Ishikawa (cell line): ENCODE data around the gene MRPL53.

Experiments used
- CEBPB ChIP-seq: IDR thresholded peaks from 2 replicates; pipeline ENCODE4 v1.6.1; 2012
- CREB1 ChIP-seq: IDR thresholded peaks from 2 replicates; pipeline ENCODE4 v1.6.1; 2012; ENCODE audit warnings: low read depth
- EGR1 ChIP-seq: IDR thresholded peaks from 2 replicates; pipeline ENCODE4 v1.6.1; 2012
- EP300 ChIP-seq: IDR thresholded peaks from 2 replicates; pipeline ENCODE4 v1.6.1; 2012; ENCODE audit warnings: borderline replicate concordance
- FOXM1 ChIP-seq: IDR thresholded peaks from 2 replicates; pipeline ENCODE4 v1.6.1; 2012; ENCODE audit warnings: low read depth, borderline replicate concordance
- NFIC ChIP-seq: IDR thresholded peaks from 2 replicates; pipeline ENCODE4 v1.6.1; 2012
- RAD21 ChIP-seq: IDR thresholded peaks from 2 replicates; pipeline ENCODE4 v1.6.1; 2012; ENCODE audit warnings: low read depth
- TAF1 ChIP-seq: IDR thresholded peaks from 2 replicates; pipeline ENCODE4 v1.6.1; 2012; ENCODE audit warnings: low read depth, mild to moderate bottlenecking
- TCF12 ChIP-seq: IDR thresholded peaks from 2 replicates; pipeline ENCODE4 v1.6.1; 2012; ENCODE audit warnings: low read depth
- TEAD4 ChIP-seq: IDR thresholded peaks from 2 replicates; pipeline ENCODE4 v1.6.1; 2012
- YY1 ChIP-seq: IDR thresholded peaks from 2 replicates; pipeline ENCODE4 v1.6.1; 2012; ENCODE audit warnings: low read depth
- ZBTB7A ChIP-seq: IDR thresholded peaks from 2 replicates; pipeline ENCODE4 v1.6.1; 2012; ENCODE audit warnings: low read depth
- TF ChIP-seq, protein P1 (sequence below): IDR thresholded peaks from 2 replicates; pipeline ENCODE4 v1.6.1; 2012
- TF ChIP-seq, protein P2 (sequence below): IDR thresholded peaks from 2 replicates; pipeline ENCODE4 v1.6.1; 2012
- TF ChIP-seq, protein P3 (sequence below): IDR thresholded peaks from 2 replicates; pipeline ENCODE4 v1.6.1; 2012; ENCODE audit warnings: low read depth, mild to moderate bottlenecking

Gene MRPL53

DNA sequence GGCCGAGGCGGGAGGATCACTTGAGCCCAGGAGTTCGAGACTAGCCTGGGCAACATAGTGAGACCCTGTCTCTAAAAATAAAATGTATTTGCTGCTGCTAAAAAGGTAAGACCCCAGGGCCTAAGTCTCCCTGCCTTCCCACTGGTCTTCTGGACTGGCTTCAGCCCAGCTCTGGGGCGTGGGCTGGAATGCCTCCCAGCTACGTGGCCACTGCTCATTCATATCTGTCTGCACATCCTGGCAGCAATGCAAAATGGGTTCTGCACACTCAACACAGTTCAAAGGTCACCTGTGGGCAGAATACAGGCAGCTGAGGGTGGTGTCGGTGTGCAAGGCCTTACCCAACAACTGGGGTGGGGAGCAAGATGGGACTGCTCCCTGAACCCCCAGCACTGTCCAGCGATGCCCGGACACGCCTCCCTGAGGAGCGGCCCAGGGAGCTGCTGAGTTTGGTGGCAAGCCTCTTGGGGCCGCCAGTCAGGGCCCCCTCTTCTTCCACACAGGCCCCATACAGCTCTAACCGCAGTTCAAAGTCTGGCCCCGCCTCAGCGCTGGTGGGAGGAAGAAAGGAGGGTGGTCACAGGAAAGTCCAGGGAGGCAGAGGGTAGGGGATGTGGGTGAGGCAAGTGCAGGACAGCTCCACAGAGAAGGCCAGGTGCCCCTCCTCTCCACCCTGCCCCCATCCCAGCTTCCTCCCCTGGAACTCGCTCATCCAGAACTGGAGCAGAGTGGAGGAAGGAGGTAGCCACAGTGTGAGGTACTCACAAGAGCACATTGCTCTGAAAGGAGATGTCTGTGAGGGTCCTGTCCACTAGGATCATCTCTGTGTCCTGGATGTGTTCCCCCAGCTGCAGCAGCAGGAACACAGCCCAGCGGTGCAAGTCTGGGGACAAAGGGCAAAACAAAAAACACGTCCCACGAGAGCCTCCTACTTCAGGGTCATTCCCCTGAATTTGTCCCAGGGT lies 42.7 kb downstream of the MRPL53 start:
- TF ChIP-seq TCF12 (no peak), TAF1 (no peak), YY1 (no peak), NFIC (no peak), RAD21 (no peak), ZBTB7A (no peak), CREB1 (no peak), CEBPB (no peak), EGR1 (no peak), TEAD4 (no peak), EP300 (no peak), FOXM1 (no peak)
- TF ChIP-seq, protein P1, sequence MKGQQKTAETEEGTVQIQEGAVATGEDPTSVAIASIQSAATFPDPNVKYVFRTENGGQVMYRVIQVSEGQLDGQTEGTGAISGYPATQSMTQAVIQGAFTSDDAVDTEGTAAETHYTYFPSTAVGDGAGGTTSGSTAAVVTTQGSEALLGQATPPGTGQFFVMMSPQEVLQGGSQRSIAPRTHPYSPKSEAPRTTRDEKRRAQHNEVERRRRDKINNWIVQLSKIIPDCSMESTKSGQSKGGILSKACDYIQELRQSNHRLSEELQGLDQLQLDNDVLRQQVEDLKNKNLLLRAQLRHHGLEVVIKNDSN, result no peak
- TF ChIP-seq, protein P2, sequence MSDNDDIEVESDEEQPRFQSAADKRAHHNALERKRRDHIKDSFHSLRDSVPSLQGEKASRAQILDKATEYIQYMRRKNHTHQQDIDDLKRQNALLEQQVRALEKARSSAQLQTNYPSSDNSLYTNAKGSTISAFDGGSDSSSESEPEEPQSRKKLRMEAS, result no peak
- TF ChIP-seq, protein P3, sequence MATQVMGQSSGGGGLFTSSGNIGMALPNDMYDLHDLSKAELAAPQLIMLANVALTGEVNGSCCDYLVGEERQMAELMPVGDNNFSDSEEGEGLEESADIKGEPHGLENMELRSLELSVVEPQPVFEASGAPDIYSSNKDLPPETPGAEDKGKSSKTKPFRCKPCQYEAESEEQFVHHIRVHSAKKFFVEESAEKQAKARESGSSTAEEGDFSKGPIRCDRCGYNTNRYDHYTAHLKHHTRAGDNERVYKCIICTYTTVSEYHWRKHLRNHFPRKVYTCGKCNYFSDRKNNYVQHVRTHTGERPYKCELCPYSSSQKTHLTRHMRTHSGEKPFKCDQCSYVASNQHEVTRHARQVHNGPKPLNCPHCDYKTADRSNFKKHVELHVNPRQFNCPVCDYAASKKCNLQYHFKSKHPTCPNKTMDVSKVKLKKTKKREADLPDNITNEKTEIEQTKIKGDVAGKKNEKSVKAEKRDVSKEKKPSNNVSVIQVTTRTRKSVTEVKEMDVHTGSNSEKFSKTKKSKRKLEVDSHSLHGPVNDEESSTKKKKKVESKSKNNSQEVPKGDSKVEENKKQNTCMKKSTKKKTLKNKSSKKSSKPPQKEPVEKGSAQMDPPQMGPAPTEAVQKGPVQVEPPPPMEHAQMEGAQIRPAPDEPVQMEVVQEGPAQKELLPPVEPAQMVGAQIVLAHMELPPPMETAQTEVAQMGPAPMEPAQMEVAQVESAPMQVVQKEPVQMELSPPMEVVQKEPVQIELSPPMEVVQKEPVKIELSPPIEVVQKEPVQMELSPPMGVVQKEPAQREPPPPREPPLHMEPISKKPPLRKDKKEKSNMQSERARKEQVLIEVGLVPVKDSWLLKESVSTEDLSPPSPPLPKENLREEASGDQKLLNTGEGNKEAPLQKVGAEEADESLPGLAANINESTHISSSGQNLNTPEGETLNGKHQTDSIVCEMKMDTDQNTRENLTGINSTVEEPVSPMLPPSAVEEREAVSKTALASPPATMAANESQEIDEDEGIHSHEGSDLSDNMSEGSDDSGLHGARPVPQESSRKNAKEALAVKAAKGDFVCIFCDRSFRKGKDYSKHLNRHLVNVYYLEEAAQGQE, result no peak

DNA sequence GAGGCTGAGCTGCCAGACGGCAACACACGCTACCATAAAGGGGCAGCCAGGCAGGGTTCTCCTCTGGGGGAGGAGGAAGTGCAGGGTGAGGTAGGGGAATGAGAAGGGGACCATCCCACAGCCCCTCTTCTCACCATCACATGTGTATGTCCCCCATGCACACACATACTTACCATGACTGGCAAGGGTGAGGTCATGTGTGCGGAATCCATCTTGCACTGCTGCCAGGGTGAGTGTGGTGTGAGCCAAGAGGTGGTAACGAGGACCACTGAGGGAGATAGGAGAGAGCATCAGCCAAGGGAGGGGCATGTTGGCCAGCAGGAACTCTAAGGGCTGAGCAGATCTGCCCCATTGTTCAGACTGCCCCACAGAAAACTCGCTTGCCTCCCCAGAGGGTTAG lies 43.8 kb downstream of the MRPL53 start:
- TF ChIP-seq, protein P1, result no peak
- no peak for TF ChIP-seq FOXM1
- TF ChIP-seq TCF12, result no peak
- TF ChIP-seq EGR1, result no peak
- TF ChIP-seq, protein P2, result no peak
- TF ChIP-seq ZBTB7A, result no peak
- TF ChIP-seq NFIC, result no peak
- no peak for TF ChIP-seq RAD21
- TF ChIP-seq, protein P3, result no peak
- TF ChIP-seq TEAD4, result no peak
- no peak for TF ChIP-seq YY1
- TF ChIP-seq TAF1, result no peak
- no peak for TF ChIP-seq CEBPB
- TF ChIP-seq EP300, result no peak
- no peak for TF ChIP-seq CREB1

DNA sequence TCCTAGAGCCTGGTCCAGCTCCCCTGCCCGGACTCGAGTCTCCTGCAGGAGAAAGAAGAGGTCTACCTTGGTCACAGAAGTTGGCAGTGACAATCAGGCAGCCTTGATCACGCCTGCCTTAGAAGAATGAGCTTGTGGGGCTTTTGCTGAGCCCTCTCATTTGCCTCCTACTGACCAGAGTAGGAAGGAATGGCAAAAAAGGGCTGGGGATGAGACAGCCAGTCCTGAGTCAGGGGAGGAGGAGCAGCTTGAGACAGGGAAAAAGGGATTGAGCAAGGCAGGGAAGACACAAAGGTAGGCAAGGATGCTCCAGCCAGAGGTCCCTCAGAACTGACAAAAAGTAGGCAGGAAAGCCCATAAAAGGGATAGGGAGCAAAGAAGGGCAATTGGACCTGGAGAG lies 44.9 kb downstream of the MRPL53 start:
- TF ChIP-seq, protein P2, result no peak
- TF ChIP-seq TCF12, result no peak
- no peak for TF ChIP-seq RAD21
- no peak for TF ChIP-seq TAF1
- no peak for TF ChIP-seq YY1
- TF ChIP-seq NFIC, result no peak
- TF ChIP-seq, protein P1, result no peak
- TF ChIP-seq, protein P3, result no peak
- TF ChIP-seq EGR1, result no peak
- no peak for TF ChIP-seq FOXM1
- no peak for TF ChIP-seq ZBTB7A
- TF ChIP-seq CREB1, result no peak
- no peak for TF ChIP-seq EP300
